ENCODE results near the gene FERMT2. TPM values are rescaled to one million over a fixed set of nuclear protein-coding genes. Genes with fewer than 3 reads are reported as not detected.
A peak's percentile ranks its signal among the peaks of the same experiment; 100 is the strongest.

Gene FERMT2
- polyA plus RNA-seq, 6 donors from 2014 or later = not detected

DNA sequence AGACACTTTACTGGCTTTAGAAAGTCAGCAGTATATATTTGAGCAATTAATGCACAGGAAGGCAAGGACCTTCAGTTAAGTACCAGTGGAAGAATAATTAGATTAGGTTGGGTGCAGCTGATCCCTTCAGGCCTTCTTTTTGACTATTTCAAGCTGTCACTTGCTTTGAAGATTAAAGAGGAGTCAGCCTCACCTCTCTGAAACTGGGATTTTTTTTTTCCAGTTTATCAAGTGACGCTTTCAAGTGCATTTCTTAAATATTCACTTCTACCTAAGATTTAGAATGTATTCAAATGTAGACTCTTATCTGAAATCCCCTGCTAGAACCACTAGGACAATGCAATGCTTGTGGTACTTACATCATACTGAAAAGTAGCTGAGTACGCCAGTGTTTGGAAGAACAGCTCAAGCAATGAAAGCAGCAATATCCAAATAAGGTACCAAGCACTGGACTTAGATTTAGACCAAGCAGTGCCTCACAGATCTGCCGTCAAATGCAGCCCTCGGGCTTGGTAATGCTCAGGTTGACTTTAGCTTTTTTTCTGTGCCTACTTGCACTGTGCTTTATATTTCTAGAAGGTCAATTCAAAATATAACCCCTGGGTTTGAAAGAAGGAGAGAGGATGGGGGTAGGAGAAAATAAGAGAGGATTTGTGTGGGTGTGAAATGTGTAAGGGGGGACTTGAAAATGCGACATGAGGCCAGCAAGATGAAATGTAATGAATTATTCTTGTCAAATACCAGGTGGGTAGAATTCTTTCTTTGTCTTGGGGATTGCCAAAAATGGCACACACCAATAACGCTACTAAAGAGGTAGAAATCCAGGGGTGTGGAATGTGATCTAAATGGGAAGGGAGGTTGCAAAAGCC lies 3.7 kb upstream of the FERMT2 start:
- H3K4me3 Mint-ChIP-seq = no peak overlapping the region
- DNase-seq (no peak), ATAC-seq (ENCODE audit: low read depth in 2 of 2) (no peak)
- no peaks in the 10 kb centered on the region for H3K9me3 Mint-ChIP-seq
- peaks cover 17 to 40% (median 39%) of the 10 kb centered on the region in 3 donors for H3K27me3 Mint-ChIP-seq
- no peak overlapping the region for H3K27ac Mint-ChIP-seq
- peaks cover 14 to 18% (median 15%) of the 10 kb centered on the region in 3 donors for H3K4me1 Mint-ChIP-seq
- no peaks in the 10 kb centered on the region for H3K36me3 Mint-ChIP-seq

DNA sequence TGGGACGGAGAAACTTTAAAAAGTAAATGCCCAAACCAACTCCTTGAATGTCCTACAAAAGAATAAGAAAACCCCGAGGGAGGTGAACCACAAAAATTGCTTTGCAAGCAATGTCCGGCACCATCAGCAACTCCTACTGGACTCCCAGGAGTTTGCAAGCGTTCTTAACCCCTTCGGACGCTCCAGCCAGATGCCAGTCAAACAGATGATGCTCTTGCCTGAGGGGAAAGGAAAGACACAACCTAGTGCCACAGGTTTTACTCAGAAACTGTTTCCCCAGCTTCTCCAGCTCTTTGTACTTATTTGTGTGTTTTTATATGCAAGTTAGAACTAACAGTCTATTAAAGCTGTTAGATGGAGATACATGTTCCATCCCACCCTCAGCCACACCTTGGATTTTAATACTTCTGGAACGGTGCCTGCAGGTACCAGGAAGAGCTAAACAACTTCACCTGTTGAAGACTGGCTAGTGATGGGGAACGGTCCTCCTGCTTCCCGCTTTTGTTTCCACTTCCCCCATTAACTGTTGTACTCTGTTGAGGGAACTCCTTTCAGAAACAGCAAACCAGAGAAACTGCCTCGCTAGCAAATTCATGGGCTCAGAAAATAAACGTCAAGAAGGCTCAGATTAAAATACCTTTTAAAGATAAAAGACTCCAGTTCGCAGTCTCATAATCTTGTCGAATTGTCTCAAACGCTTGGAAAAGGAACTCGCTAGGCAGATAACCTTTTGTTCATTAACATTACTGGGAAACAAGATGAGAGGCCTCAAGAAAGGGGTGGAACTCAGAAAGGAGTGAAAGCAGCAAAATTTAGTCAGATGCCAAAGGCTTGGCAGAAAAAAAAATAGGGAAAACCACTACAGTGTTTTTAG lies 1.1 kb upstream of the FERMT2 start:
- ATAC-seq (ENCODE audit: low read depth in 2 of 2) = peak in 1 of 2 donors; percentile 20
- Mint-ChIP-seq H3K27ac (no peak overlapping the region), H3K4me3 (peak overlapping the region; percentile 58 to 85 (median 72)), H3K27me3 (peaks cover 38 to 62% (median 61%) of the 10 kb centered on the region in 3 donors), H3K36me3 (no peaks in the 10 kb centered on the region), H3K9me3 (no peaks in the 10 kb centered on the region), H3K4me1 (peaks cover 19 to 26% (median 24%) of the 10 kb centered on the region in 3 donors)
- no peak for DNase-seq

DNA sequence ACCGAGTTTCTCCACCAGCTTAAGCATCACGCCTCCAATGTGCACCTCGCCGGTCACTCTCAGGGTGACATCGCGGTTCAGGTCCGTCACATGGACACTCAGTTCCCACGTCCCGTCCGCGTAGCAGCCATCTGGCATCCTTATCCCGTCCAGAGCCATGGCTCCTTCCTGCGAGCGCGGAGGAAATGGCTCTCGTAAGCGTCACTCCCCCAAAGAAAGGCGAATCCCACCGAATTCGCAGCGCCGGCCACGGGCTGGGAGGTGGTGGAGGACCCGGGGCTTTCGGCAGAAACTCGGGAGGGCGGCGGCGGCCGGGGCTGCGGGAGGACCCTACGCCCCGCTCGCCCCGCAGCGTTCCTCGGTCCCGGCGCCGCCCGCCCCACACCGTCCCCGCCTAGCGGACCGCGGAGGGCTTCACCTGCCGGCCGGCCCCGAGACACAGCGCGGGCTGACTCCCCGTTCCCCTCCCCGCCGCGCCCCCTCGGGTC lies 396 bp downstream of the FERMT2 start:
- ATAC-seq (ENCODE audit: low read depth in 2 of 2) (peak; percentile 43 to 63), DNase-seq (peak; percentile 6)
- Mint-ChIP-seq H3K27me3 (peaks cover 45 to 68% (median 65%) of the 10 kb centered on the region in 3 donors), H3K27ac (peak overlapping the region in 2 of 6 donors; percentile 55 to 63), H3K36me3 (no peaks in the 10 kb centered on the region), H3K9me3 (no peaks in the 10 kb centered on the region), H3K4me3 (peak overlapping the region; percentile 70 to 91 (median 86)), H3K4me1 (peaks cover 19 to 26% (median 24%) of the 10 kb centered on the region in 3 donors)

DNA sequence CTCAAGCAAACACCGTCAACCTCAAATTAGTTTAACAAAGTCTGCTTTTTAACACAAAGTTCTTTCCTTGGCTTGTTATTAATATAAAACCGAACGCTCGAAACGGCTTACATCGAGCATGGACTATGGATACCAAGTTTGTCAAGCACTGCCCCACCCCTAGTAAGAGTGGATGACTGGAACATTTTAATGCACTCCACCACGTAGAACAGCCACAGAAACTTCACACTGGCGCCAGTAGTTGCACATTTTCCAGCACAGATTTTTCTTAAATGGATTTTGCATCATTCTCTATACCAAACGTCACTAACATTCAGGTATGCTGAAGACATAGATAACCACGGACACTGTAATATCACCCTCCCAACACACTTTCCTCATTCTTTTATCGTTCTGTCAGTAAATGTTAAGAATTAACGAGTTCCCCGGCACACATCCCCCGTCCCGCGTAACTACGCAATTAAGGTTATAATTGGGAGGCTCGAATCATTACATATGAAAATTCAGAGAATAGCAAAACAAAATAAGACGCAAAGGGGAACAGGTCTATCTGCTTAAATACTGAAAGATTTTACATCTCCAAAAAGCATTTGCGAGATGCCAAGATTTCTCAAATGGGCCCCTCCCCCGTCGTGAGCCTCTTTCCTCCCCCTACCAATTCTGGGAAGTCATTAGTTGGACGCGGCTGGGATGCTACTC lies 990 bp downstream of the FERMT2 start:
- H3K27ac Mint-ChIP-seq = no peak overlapping the region
- peak; percentile 22 to 29 for ATAC-seq (ENCODE audit: low read depth in 2 of 2)

DNA sequence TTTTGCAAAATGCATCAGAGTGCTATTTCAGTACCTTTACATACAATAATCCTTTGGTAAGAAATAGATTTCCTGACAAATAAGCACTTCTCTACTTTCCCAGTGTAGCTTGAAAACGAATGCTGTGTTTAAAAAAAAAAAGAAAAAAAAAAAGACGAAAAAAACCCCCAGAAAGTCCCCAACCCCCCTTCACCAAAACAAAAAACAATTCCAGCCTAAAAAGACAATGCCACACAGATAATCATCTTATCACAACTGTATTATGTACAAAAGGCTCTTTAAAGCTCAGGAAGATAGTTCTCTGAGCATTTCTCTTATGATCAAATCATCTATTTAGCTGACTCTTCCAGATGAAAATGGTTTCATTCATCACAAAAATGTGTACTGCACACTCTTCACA lies 1.6 kb downstream of the FERMT2 start:
- Mint-ChIP-seq H3K9me3 (no peaks in the 10 kb centered on the region), H3K4me1 (peaks cover 19 to 26% (median 24%) of the 10 kb centered on the region in 3 donors), H3K27me3 (peaks cover 51 to 62% (median 56%) of the 10 kb centered on the region in 3 donors), H3K36me3 (no peaks in the 10 kb centered on the region), H3K27ac (no peak overlapping the region), H3K4me3 (peak overlapping the region in 7 of 8 donors; percentile 0 to 87 (median 78))
- DNase-seq (no peak), ATAC-seq (ENCODE audit: low read depth in 2 of 2) (no peak)

More for the DNA sequence above, 990 bp downstream of the FERMT2 start:
- H3K27me3 Mint-ChIP-seq = peaks cover 48 to 68% (median 62%) of the 10 kb centered on the region in 3 donors
- H3K4me1 Mint-ChIP-seq = peaks cover 19 to 26% (median 24%) of the 10 kb centered on the region in 3 donors
- peak; percentile 15 for DNase-seq
- no peaks in the 10 kb centered on the region for H3K9me3 Mint-ChIP-seq
- peak overlapping the region; percentile 70 to 91 (median 86) for H3K4me3 Mint-ChIP-seq
- H3K36me3 Mint-ChIP-seq = no peaks in the 10 kb centered on the region

GRCh38 chr14:52948836-52949235 lies 2.0 kb downstream of the FERMT2 start:
- H3K9me3 Mint-ChIP-seq = no peaks in the 10 kb centered on the region
- DNase-seq = no peak
- peak overlapping the region in 3 of 8 donors; percentile 70 to 87 (median 85) for H3K4me3 Mint-ChIP-seq
- H3K4me1 Mint-ChIP-seq = peaks cover 19 to 26% (median 24%) of the 10 kb centered on the region in 3 donors
- peaks cover 52 to 58% (median 53%) of the 10 kb centered on the region in 3 donors for H3K27me3 Mint-ChIP-seq
- no peaks in the 10 kb centered on the region for H3K36me3 Mint-ChIP-seq
- no peak for ATAC-seq (ENCODE audit: low read depth in 2 of 2)
- no peak overlapping the region for H3K27ac Mint-ChIP-seq

GRCh38 chr14:52948039-52948438 lies 2.8 kb downstream of the FERMT2 start:
- H3K9me3 Mint-ChIP-seq = no peaks in the 10 kb centered on the region
- DNase-seq = no peak
- H3K27ac Mint-ChIP-seq = no peak overlapping the region
- no peaks in the 10 kb centered on the region for H3K36me3 Mint-ChIP-seq
- peaks cover 46 to 55% (median 53%) of the 10 kb centered on the region in 3 donors for H3K27me3 Mint-ChIP-seq
- H3K4me1 Mint-ChIP-seq = peaks cover 19 to 26% (median 24%) of the 10 kb centered on the region in 3 donors
- ATAC-seq (ENCODE audit: low read depth in 2 of 2) = no peak
- no peak overlapping the region for H3K4me3 Mint-ChIP-seq

DNA sequence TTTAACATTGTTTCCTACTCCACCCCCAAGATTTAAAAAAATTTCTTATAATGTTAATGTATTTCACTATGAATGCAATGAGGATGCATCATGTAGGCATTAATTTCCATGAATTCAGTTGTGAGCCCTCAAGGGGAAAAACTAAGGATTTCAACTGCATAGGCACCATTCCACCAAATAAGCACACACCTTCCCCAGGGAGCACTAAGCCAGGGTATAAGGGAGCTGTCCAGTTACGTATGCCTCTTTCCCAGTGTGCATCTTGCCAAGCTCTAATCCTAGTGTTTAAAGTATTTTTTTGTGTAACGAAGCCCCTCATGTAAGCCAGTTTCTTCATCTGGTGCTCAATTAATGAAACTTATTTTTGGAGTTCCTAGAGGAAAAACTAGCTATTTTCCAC lies 6.6 kb downstream of the FERMT2 start:
- Mint-ChIP-seq H3K4me1 (peaks cover 2 to 7% (median 3%) of the 10 kb centered on the region in 3 donors), H3K27ac (no peak overlapping the region), H3K27me3 (peaks cover 23 to 33% (median 30%) of the 10 kb centered on the region in 3 donors), H3K4me3 (no peak overlapping the region), H3K36me3 (no peaks in the 10 kb centered on the region), H3K9me3 (no peaks in the 10 kb centered on the region)
- ATAC-seq (ENCODE audit: low read depth in 2 of 2) = no peak
- DNase-seq = no peak

- ATAC-seq (ENCODE audit: low read depth in 2 of 2) = no peak
These were observed 11.4 kb downstream of the FERMT2 start for GRCh38 chr14:52939427-52939826.

GRCh38 chr14:52937869-52938268 lies 13.0 kb downstream of the FERMT2 start:
- Mint-ChIP-seq H3K36me3 (no peaks in the 10 kb centered on the region), H3K27me3 (peaks cover 5 to 8% (median 7%) of the 10 kb centered on the region in 3 donors), H3K9me3 (no peaks in the 10 kb centered on the region), H3K4me3 (no peak overlapping the region), H3K4me1 (no peaks in the 10 kb centered on the region), H3K27ac (no peak overlapping the region)
- ATAC-seq (ENCODE audit: low read depth in 2 of 2) (no peak), DNase-seq (no peak)

More at GRCh38 chr14:52939427-52939826, 11.4 kb downstream of the FERMT2 start:
- Mint-ChIP-seq H3K27ac (no peak overlapping the region), H3K27me3 (peaks cover 5 to 8% (median 8%) of the 10 kb centered on the region in 3 donors), H3K4me1 (no peaks in the 10 kb centered on the region), H3K36me3 (no peaks in the 10 kb centered on the region), H3K9me3 (no peaks in the 10 kb centered on the region), H3K4me3 (no peak overlapping the region)
- no peak for DNase-seq

- ATAC-seq (ENCODE audit: low read depth in 2 of 2) (no peak), DNase-seq (no peak)
- Mint-ChIP-seq H3K9me3 (no peaks in the 10 kb centered on the region), H3K4me3 (no peak overlapping the region), H3K27me3 (peaks cover 5 to 8% (median 7%) of the 10 kb centered on the region in 3 donors), H3K4me1 (no peaks in the 10 kb centered on the region), H3K27ac (no peak overlapping the region), H3K36me3 (no peaks in the 10 kb centered on the region)
These were observed 13.5 kb downstream of the FERMT2 start for GRCh38 chr14:52937306-52937705.

DNA sequence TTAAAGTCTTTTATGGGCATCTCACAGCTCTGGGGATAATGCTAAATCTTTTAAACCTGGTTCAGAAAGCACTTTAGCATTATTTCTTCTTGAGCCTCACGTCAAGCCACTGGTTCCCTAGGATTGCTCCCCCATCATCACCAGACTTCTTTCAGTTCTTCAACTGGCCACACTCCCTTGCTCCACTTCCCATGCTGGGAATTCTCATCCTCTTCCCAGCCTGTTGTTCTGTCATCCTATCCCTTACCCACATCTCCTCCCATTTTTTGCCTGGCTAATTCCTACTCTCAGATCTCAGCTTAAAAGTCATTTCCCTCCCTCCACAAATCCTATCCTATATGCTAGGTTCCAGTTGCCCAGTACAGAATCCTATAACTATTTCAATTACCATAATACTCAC lies 14.4 kb downstream of the FERMT2 start:
- Mint-ChIP-seq H3K36me3 (no peaks in the 10 kb centered on the region), H3K27me3 (peaks cover 5 to 8% (median 7%) of the 10 kb centered on the region in 3 donors), H3K9me3 (no peaks in the 10 kb centered on the region), H3K4me3 (peak overlapping the region in 1 of 8 donors; percentile 29), H3K27ac (peak overlapping the region in 1 of 6 donors; percentile 4), H3K4me1 (no peaks in the 10 kb centered on the region)
- DNase-seq = no peak
- no peak for ATAC-seq (ENCODE audit: low read depth in 2 of 2)

DNA sequence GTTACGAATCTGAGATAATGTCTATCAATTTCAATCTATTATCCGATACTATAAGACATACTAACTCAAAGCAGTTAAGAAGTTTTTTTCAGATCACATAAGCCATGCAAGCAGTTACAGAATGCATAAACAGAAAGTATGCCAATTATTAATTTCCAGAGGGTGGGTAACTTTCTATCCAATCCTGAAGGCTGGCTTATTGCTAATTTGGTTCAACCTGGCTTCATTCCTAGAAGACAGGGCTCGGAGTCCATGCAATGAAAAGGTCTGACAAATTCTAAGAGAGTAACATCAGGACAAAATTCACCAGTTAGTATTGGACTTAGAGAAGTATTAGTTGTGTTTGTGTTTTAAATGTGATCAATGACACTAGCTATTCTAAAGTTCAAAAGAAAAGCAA lies 15.0 kb downstream of the FERMT2 start:
- ATAC-seq (ENCODE audit: low read depth in 2 of 2) (no peak), DNase-seq (no peak)
- Mint-ChIP-seq H3K27me3 (peaks cover 5 to 8% (median 7%) of the 10 kb centered on the region in 3 donors), H3K4me3 (no peak overlapping the region), H3K36me3 (no peaks in the 10 kb centered on the region), H3K27ac (no peak overlapping the region), H3K4me1 (no peaks in the 10 kb centered on the region), H3K9me3 (no peaks in the 10 kb centered on the region)

Data from naive B cell (primary cell).